NCI-H2196 (cell line): Measurements from ENCODE around the gene ADARB2.
"Not testable (repeated sequence)": the region's sequence is repeated elsewhere in the genome, so short reads cannot be mapped to it uniquely, and the experiment has no call there.

ENCODE experiments used
- DNase-seq: peaks from one replicate; lab custom pipeline; 2025; ENCODE audit not compliant: unreplicated experiment; lab: John Stamatoyannopoulos, UW

Gene ADARB2

GRCh38 chr10:1416456-1417037 lies 320.8 kb downstream of the ADARB2 start:
- no peak for DNase-seq

DNA sequence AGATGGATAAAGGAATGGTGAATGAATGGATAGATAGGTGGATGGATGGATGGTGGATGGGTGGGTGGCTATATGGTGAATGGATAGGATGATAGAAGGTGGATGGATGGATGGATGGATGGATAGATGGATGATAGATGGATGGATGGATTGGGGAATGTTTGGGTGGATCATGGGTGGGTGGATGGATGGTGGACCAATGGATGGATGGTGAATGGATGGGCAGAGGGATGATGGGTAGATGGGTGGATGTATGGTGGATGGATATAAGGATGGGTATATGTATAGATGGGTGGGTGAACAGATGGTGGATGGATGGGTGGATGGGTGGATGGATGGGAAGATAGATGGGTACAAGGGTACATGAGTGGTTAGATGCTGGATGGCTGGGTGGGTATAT lies 322.4 kb downstream of the ADARB2 start:
- DNase-seq, result no peak

- not testable (repeated sequence) for DNase-seq
Measured at GRCh38 chr10:1414346-1414745, 323.0 kb downstream of the ADARB2 start.

DNA sequence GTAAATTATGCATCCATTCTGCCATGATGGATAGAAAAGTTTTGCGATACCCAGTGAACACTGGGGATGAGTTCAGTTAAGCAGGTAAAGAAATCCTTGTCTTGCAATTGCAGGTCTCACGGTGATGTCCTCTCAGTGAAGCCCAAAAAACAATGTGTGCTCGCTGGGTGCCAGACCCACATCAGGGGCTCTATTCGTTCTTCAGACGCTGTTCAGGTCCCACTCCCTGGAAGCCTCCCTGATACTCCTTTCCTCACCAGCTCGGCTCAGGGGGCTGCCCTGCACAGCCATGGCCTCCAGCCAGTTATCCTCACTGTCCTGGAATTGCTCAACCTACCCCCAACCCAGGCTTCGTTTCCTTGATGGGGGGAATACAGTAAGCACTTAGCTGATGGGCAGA lies 323.5 kb downstream of the ADARB2 start:
- no peak for DNase-seq

DNA sequence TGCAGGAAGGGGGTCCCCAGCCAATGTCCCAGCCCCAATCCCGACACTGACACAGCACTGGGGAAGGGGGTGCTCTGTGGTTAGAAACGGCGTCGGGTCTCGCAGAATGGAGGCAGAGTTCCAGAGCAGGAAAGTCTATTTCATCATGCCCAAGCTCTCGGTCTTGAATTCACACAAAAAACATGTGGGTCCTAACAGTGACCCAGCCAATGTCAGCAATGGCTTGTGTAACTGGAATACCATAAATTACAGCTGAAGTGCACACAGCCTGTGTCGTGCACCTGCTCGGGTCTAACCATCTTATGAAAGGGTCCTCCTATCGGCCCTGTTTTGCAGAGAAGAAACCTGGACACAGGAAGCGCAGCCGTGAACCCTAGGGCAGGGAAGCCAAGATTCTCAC lies 324.1 kb downstream of the ADARB2 start:
- DNase-seq, result no peak

DNA sequence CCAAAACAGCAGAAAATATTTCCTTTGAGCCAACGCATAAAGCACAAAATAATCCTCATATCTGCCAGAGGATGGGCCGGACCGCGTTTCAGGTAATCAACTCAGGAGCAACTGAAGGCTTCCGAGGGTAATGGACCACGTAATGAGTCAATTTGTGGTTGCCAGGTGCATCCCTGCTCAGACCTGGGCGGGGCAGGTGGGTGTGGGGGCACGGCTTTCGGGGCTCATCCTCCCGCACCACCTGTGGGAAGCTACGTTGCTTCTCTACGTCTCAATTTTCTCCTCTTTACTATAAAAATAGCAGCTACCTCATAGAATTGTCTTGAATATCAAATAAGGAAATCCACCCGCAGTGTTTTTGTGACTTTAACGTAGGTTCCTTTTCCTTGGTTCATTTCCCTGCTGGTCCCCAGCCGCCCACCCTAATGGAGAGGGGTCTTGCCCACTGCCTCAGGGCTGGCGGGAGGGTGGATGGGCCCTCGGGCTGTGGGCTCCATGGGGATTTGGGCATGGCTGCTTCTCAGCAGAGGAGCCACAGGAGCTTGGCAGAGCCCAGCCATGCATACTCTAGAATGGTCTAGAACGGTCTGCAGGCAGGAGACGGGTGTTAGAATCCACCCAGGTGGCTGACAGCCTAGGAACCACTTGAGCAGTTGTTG lies 324.7 kb downstream of the ADARB2 start:
- DNase-seq, result no peak

- DNase-seq, result no peak
Measured at GRCh38 chr10:1411956-1412355, 325.4 kb downstream of the ADARB2 start.

- no peak for DNase-seq
Measured at GRCh38 chr10:1411451-1411850, 325.9 kb downstream of the ADARB2 start.

- DNase-seq, result no peak
Measured at GRCh38 chr10:1410469-1411395, 326.6 kb downstream of the ADARB2 start.

DNA sequence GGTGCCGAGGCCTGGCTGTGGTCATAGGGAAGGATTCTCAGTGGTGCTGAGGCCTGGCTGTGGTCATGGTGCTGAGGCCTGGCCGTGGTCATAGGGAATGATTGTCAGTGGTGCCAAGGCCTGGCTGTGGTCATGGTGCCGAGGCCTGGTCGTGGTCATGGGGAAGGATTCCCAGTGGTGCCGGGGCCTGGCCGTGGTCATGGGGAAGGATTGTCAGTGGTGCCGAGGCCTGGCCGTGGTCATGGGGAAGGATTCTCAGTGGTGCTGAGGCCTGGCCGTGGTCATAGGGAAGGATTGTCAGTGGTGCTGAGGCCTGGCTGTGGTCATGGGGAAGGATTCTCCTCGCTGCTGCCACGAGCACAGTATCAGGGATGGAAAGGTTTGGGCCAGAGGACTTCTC lies 327.3 kb downstream of the ADARB2 start:
- DNase-seq, result no peak

DNA sequence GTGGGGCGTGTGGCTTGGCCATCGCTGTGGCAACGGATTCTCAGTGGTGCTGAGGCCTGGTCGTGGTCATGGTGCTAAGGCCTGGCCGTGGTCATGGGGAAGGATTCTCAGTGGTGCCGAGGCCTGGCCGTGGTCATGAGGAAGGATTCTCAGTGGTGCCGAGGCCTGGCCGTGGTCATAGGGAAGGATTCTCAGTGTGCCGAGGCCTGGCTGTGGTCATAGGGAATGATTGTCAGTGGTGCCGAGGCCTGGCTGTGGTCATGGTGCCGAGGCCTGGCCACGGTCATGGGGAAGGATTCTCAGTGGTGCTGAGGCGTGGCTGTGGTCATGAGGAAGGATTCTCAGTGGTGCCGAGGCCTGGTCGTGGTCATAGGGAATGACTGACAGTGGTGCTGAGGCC lies 327.9 kb downstream of the ADARB2 start:
- DNase-seq, result no peak

DNA sequence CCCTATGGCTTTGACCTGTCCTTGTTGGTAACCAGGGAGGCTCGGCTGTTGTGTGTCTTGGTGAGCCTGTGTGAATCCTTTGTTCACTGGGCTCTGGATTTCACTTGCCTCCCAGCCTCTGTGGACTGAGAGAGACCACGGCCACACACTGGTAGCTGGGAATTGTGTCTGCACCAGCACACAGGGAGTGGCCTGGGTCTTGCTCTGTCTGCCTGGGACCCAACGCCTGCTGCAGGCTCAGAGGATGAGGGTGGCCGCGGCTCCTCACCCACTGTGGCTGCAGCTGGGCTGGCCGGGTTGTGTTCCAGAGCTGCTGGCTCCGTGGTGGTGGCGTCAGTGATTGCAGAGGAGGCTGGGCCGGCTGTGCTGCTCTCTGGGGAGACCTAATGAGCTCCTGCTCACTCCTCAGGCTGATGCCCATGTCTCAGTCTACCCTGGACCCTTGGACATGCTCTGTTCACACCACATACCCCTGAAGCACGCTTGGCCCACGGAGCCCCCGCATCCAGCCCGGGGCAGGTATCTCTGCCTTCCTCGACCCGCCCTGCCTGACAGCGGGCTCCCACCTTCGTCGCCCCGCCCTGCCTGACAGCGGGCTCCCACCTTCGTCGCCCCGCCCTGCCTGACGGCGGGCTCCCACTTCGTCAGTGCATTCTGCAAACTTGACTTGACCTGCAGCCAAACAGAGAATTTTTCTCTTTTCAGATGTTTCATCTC lies 328.5 kb downstream of the ADARB2 start:
- DNase-seq, result no peak

- no peak for DNase-seq
Measured at GRCh38 chr10:1406967-1407945, 330.1 kb downstream of the ADARB2 start.

- DNase-seq, result no peak
Measured at GRCh38 chr10:1406132-1406966, 331.0 kb downstream of the ADARB2 start.

DNA sequence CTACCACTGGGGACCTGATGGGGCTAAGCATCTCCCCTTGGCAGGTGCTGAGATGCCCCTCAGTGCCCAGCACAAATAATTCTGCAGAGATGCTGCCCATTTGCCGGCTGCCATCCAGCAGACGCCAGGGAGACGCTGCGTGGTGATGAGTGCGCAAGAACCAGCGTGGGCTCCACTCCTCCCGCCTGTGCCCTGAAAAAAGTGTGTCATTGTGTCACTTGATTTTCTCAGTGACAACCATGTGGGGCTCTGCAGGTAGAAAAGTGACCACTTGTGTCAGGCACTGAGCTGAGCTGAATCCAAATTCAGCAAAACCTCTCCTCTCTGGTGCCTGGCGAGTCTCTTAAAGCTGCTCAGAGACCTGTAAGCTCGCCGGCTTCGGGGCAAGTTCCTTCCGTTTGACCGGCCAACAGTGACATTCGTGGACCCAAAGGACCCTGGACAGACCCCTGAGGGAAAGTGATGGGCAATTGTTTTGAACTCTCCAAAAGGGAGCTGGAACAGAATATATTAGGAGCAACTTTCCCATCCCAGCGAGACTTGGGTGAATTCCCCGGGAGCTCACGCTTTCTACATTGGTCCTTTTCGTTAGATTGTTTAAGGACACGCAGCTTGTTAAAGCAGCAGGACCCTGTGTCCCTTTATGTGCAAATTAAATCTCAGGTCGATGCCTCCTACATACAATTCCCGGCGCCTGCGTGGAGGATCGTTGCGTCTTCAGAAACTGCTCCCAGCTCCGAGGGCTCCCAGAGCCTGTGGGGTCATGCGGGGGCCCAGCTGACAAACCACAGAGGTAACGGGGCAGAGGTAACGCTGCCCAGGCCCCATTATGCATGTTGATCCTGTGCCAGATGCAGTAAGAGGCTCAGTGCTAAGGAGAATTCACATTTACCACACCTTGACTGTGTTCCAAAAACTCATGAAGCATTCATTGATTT lies 332.7 kb downstream of the ADARB2 start:
- DNase-seq, result no peak

DNA sequence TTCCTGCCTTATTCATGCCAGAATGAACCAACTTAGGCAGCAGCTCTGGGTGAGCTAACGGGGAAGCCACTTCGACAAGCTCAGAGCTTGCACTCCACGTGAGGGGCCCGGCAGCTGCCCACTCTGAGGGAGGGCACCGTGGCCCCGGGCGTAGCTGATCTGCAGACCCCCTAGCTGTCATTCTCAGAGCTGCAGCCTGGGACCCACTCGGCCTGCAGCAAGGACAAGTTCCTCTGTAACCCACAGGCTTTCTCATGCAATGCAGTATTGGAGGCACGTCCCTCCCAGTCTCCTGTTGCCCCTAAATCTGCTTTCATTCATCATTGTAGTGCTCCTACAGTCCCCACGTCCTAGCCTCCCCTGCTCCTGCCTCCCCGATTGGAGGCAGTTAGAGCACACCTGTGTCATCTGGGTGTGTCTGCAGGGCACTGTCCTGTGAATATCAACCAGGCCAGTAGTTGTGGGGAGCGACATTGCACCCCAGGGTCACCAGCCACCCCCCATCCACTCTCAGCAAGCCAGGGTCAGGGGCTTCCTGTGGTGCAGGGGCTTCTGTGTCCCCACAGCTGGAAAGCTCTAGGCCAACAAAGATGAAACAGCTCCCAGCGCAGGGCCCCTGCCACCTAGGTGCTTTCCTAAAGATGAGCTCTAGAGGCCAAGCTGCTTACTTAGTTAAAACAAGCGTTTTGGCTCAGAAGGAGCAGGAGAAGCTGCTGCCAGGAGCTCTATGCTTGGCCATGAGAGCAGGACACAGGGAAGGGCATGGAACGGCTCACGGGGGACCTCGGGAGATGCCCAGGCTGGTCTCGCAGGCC lies 333.6 kb downstream of the ADARB2 start:
- DNase-seq, result no peak

GRCh38 chr10:1402816-1403507 lies 334.4 kb downstream of the ADARB2 start:
- DNase-seq, result no peak
